H9 (cell line): Measurements from ENCODE around the gene HSH2D. TPM values are rescaled to one million over a fixed set of nuclear protein-coding genes. Genes with fewer than 3 reads are reported as not detected.

Source experiments
- DNase-seq: peaks from one replicate; pipeline ENCODE4 v3.0.0-alpha.2; 2017
- H2AFZ ChIP-seq: one replicate; pipeline ENCODE4 v1.6.1; 2013; ENCODE audit warnings: mild to moderate bottlenecking, low read length, control low read depth, moderate library complexity
- H2AK5ac ChIP-seq: 2 replicates; pipeline ENCODE4 v1.6.1; 2013; ENCODE audit warnings: low read length, control low read depth, mixed read lengths; ENCODE audit not compliant: insufficient read length
- H2BK120ac ChIP-seq: one replicate; pipeline ENCODE4 v1.6.1; 2013; ENCODE audit warnings: low read depth, mild to moderate bottlenecking, low read length, control low read depth, inconsistent platforms; ENCODE audit not compliant: poor library complexity, severe bottlenecking
- H2BK12ac ChIP-seq: 2 replicates; pipeline ENCODE4 v1.6.1; 2013; ENCODE audit warnings: low read length, control low read depth, mixed read lengths, low read depth; ENCODE audit not compliant: insufficient read length
- H2BK15ac ChIP-seq: 2 replicates; pipeline ENCODE4 v1.6.1; 2013; ENCODE audit warnings: low read depth, low read length, control low read depth
- H2BK20ac ChIP-seq: one replicate; pipeline ENCODE4 v1.6.1; 2013; ENCODE audit warnings: low read depth, mild to moderate bottlenecking, low read length, control low read depth, inconsistent platforms; ENCODE audit not compliant: poor library complexity, severe bottlenecking
- H2BK5ac ChIP-seq: 2 replicates; pipeline ENCODE4 v1.6.1; 2013; ENCODE audit warnings: low read length, control low read depth, mixed read lengths; ENCODE audit not compliant: insufficient read length
- H3K14ac ChIP-seq: 2 replicates; pipeline ENCODE4 v1.6.1; 2013; ENCODE audit warnings: low read length, control low read depth; ENCODE audit not compliant: insufficient read depth
- H3K18ac ChIP-seq: 2 replicates; pipeline ENCODE4 v1.6.1; 2013; ENCODE audit warnings: low read depth, mild to moderate bottlenecking, mixed read lengths, low read length, control low read depth; ENCODE audit not compliant: insufficient read length
- H3K23ac ChIP-seq: 2 replicates; pipeline ENCODE4 v1.6.1; 2013; ENCODE audit warnings: low read length, control low read depth, mixed read lengths, low read depth; ENCODE audit not compliant: insufficient read length
- H3K23me2 ChIP-seq: 2 replicates; pipeline ENCODE4 v1.6.1; 2013; ENCODE audit warnings: low read depth, mild to moderate bottlenecking, mixed read lengths, low read length, control low read depth; ENCODE audit not compliant: insufficient read length, poor library complexity, severe bottlenecking
- H3K27ac ChIP-seq: 2 replicates; pipeline ENCODE4 v1.5.1; 2013; ENCODE audit warnings: low read length, control low read depth, mixed read lengths, low read depth; ENCODE audit not compliant: insufficient read length
- H3K27me3 ChIP-seq: 2 replicates; pipeline ENCODE4 v1.6.1; 2013; ENCODE audit warnings: low read length, control low read depth, inconsistent platforms; ENCODE audit not compliant: insufficient read depth
- H3K4ac ChIP-seq: 2 replicates; pipeline ENCODE4 v1.6.1; 2013; ENCODE audit warnings: low read depth, mild to moderate bottlenecking, control low read depth, inconsistent platforms, low read length, moderate library complexity
- H3K4me1 ChIP-seq: 2 replicates; pipeline ENCODE4 v1.6.1; 2013; ENCODE audit warnings: low read length, control low read depth, inconsistent platforms; ENCODE audit not compliant: insufficient read depth
- H3K4me2 ChIP-seq: 2 replicates; pipeline ENCODE4 v1.6.1; 2013; ENCODE audit warnings: low read length, control low read depth, mixed read lengths; ENCODE audit not compliant: insufficient read length, insufficient read depth
- H3K56ac ChIP-seq: 2 replicates; pipeline ENCODE4 v1.6.1; 2013; ENCODE audit warnings: low read depth, mild to moderate bottlenecking, mixed read lengths, low read length, control low read depth; ENCODE audit not compliant: insufficient read length
- H3K79me1 ChIP-seq: 2 replicates; pipeline ENCODE4 v1.6.1; 2013; ENCODE audit warnings: low read depth, mild to moderate bottlenecking, moderate library complexity, low read length, control low read depth, inconsistent platforms; ENCODE audit not compliant: insufficient read depth, poor library complexity, severe bottlenecking
- H3K79me2 ChIP-seq: 2 replicates; pipeline ENCODE4 v1.6.1; 2013; ENCODE audit warnings: low read length, control low read depth, inconsistent platforms; ENCODE audit not compliant: insufficient read depth
- H3K9ac ChIP-seq: 2 replicates; pipeline ENCODE4 v1.6.1; 2013; ENCODE audit warnings: low read length, control low read depth, mixed read lengths; ENCODE audit not compliant: insufficient read length; ENCODE audit errors: extremely low read depth
- H3K9me3 ChIP-seq: one replicate; pipeline ENCODE4 v1.6.1; 2013; ENCODE audit warnings: low read depth, low read length, inconsistent platforms; ENCODE audit not compliant: control insufficient read depth
- H3T11ph ChIP-seq: one replicate; pipeline ENCODE4 v1.6.1; 2013; ENCODE audit warnings: mild to moderate bottlenecking, low read length, control low read depth, inconsistent platforms
- H4K20me1 ChIP-seq: one replicate; pipeline ENCODE4 v1.6.1; 2013; ENCODE audit not compliant: control insufficient read depth, insufficient read length, insufficient read depth
- H4K5ac ChIP-seq: 2 replicates; pipeline ENCODE4 v1.6.1; 2013; ENCODE audit warnings: low read depth, mild to moderate bottlenecking, mixed read lengths, low read length, control low read depth; ENCODE audit not compliant: insufficient read length
- H4K8ac ChIP-seq: replicated peaks from 2 replicates; pipeline ENCODE4 v1.6.1; 2013; ENCODE audit warnings: low read length, control low read depth, mixed read lengths, low read depth; ENCODE audit not compliant: insufficient read length
- H4K91ac ChIP-seq: 2 replicates; pipeline ENCODE4 v1.6.1; 2013; ENCODE audit warnings: low read depth, mild to moderate bottlenecking, moderate library complexity, mixed read lengths, low read length, control low read depth; ENCODE audit not compliant: insufficient read length
- H3K27ac Mint-ChIP-seq, 3 experiments: 2 replicates in 2 of 3; 3 replicates in 1 of 3; pipeline ENCODE4 v1.8.0; 2020 to 2021; ENCODE audit warnings: mixed read lengths in 3 of 3, mild to moderate bottlenecking in 1 of 3, moderate library complexity in 1 of 3
- H3K27me3 Mint-ChIP-seq: 2 replicates; pipeline ENCODE4 v1.8.0; 2021; ENCODE audit warnings: low read depth, mild to moderate bottlenecking, moderate library complexity, mixed read lengths
- H3K36me3 Mint-ChIP-seq, 3 experiments: 2 replicates in 2 of 3; 3 replicates in 1 of 3; pipeline ENCODE4 v1.8.0; 2020 to 2021; ENCODE audit warnings: low read depth in 3 of 3, mixed read lengths in 3 of 3; ENCODE audit not compliant: insufficient read depth in 1 of 3
- H3K4me1 Mint-ChIP-seq, 2 experiments: 2 replicates each; pipeline ENCODE4 v1.8.0; 2020; ENCODE audit warnings: mixed read lengths in 2 of 2
- H3K4me3 Mint-ChIP-seq, 2 experiments: 2 replicates in 1 of 2; 3 replicates in 1 of 2; pipeline ENCODE4 v1.8.0; 2020 to 2021; ENCODE audit warnings: mild to moderate bottlenecking in 2 of 2, mixed read lengths in 2 of 2, moderate library complexity in 1 of 2
- H3K9me3 Mint-ChIP-seq, 2 experiments: 2 replicates in 1 of 2; 3 replicates in 1 of 2; pipeline ENCODE4 v1.8.0; 2020; ENCODE audit warnings: mild to moderate bottlenecking in 2 of 2, mixed read lengths in 2 of 2, moderate library complexity in 1 of 2
- CTCF ChIP-seq: fragments of 200-600 bp; sonication (generic); conservative IDR thresholded peaks from 3 replicates; pipeline ENCODE4 v1.8.0; 2021; ENCODE audit warnings: antibody characterized with exemption, mild to moderate bottlenecking
- WGBS: extraction: QIAGEN DNeasy Blood & Tissue Kit; methylation state at CpG from one replicate; pipeline ENCODE4 v1.1.7; 2013; ENCODE audit warnings: missing lambda C conversion rate, low lambda C conversion rate, mixed read lengths; ENCODE audit not compliant: insufficient read length; ENCODE audit errors: extremely low coverage; 5-methylcytosine and 5-hydroxymethylcytosine counted together
- total RNA-seq: library from RNA; stranded (reverse); gene quantifications from 2 replicates; pipeline ENCODE4 v1.2.1, GENCODE V29; 2021

Gene HSH2D
- total RNA-seq, 1 experiment from 2014 or later: 2.3 TPM

DNA sequence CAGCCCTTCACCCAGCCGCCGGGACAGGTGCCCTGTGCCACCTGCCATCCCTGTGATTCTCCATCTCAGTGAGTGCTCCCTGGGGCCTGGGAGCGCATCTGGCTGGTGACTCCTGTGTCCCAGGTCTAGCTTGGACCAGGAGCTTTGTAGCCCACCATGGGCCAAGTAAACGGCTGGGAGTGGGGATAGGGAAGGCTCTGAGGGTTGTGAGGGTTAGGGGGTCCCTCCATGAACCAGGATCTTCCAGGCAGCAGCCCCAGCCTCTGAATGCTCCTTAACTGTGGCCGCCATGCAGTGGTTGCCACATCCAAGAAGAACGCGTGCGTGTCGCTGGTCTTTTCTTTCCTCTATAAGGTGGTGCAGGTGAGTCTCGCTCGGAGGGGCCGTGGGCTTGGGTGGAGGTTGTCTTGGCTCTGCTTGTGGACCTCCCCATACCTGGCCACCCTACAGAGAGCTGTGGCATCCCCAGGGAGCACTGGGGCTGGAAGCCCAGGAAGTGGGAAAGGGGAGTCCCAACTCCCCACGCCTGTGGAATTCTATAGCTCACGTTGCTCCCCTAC is 62.6 kb downstream of the HSH2D start:
- DNase-seq: no peak
- H3K56ac ChIP-seq: no peak overlapping the region
- H3K79me2 ChIP-seq: no peaks in the 10 kb centered on the region
- Mint-ChIP-seq H3K4me3 (no peak overlapping the region), H3K9me3 (no peaks in the 10 kb centered on the region), H3K36me3 (peaks cover 4 to 28% (median 26%) of the 10 kb centered on the region in 3 experiments; a peak in 6 of 7 replicates), H3K27ac (no peak overlapping the region; a peak in 1 of 7 replicates), H3K4me1 (no peaks in the 10 kb centered on the region), H3K27me3 (no peaks in the 10 kb centered on the region)
- WGBS: no CpG with 5 or more reads among the region's 14 CpGs
- H3K14ac ChIP-seq: no peak overlapping the region
- no peak overlapping the region for H4K5ac ChIP-seq
- no peaks in the 10 kb centered on the region for H3K9me3 ChIP-seq
- no peaks in the 10 kb centered on the region for H4K20me1 ChIP-seq
- H3K18ac ChIP-seq: no peak overlapping the region
- H3K27me3 ChIP-seq: no peaks in the 10 kb centered on the region
- H3K9ac ChIP-seq: no peak overlapping the region
- no peak overlapping the region for H3K4ac ChIP-seq
- H2BK120ac ChIP-seq: no peak overlapping the region
- H3K4me2 ChIP-seq: no peak overlapping the region
- no peaks in the 10 kb centered on the region for H3K79me1 ChIP-seq
- H2BK12ac ChIP-seq: no peak overlapping the region
- H4K8ac ChIP-seq: no peak overlapping the region
- no peak overlapping the region for H3K27ac ChIP-seq
- H2BK5ac ChIP-seq: no peak overlapping the region
- no peak overlapping the region for H2AK5ac ChIP-seq
- no peak overlapping the region for H3K23ac ChIP-seq
- H3K4me1 ChIP-seq: no peaks in the 10 kb centered on the region
- no peak overlapping the region for H3T11ph ChIP-seq
- no peak overlapping the region for H2BK15ac ChIP-seq
- TF ChIP-seq CTCF: no peak
- no peaks in the 10 kb centered on the region for H3K23me2 ChIP-seq
- H2AFZ ChIP-seq: no peak overlapping the region
- H2BK20ac ChIP-seq: no peak overlapping the region
- no peak overlapping the region for H4K91ac ChIP-seq
